DLD1 (cell line): ENCODE measurements around the gene GIMAP5.

ENCODE experiments used
- in situ Hi-C: cut with HindIII; loops from 2 replicates; pipeline ENCODE4 v1.10.0; 2017; ENCODE audit warnings: low sequenced_read_pairs

Gene GIMAP5

GRCh38 chr7:150734254-150734653 is 3.0 kb upstream of the GIMAP5 start:
- in situ Hi-C loops = no loop called here

- in situ Hi-C loops = no loop called here
Measured at GRCh38 chr7:150735596-150736358, 1.4 kb upstream of the GIMAP5 start.

- in situ Hi-C loops = no loop called here
Measured at GRCh38 chr7:150736864-150737263, 354 bp upstream of the GIMAP5 start.

GRCh38 chr7:150738092-150738491 is 874 bp downstream of the GIMAP5 start:
- in situ Hi-C loops = no loop called here

GRCh38 chr7:150738591-150739001 is 1.4 kb downstream of the GIMAP5 start:
- in situ Hi-C loops = no loop called here

- in situ Hi-C loops = no loop called here
Measured at GRCh38 chr7:150739033-150739432, 1.8 kb downstream of the GIMAP5 start.

GRCh38 chr7:150740053-150740452 is 2.8 kb downstream of the GIMAP5 start:
- in situ Hi-C loops = no loop called here

- in situ Hi-C loops = no loop called here
Measured at GRCh38 chr7:150742286-150742968, 5.2 kb downstream of the GIMAP5 start.

- in situ Hi-C loops = no loop called here
Measured at GRCh38 chr7:150744041-150744656, 6.9 kb downstream of the GIMAP5 start.

GRCh38 chr7:150745086-150745485 is 7.9 kb downstream of the GIMAP5 start:
- in situ Hi-C loops = no loop called here

- in situ Hi-C loops = no loop called here
Measured at GRCh38 chr7:150745876-150746275, 8.7 kb downstream of the GIMAP5 start.

- in situ Hi-C loops = no loop called here
Measured at GRCh38 chr7:150746921-150747320, 9.7 kb downstream of the GIMAP5 start.

- in situ Hi-C loops = no loop called here
Measured at GRCh38 chr7:150748376-150748775, 11.2 kb downstream of the GIMAP5 start.

GRCh38 chr7:150751702-150752101 is 14.5 kb downstream of the GIMAP5 start:
- in situ Hi-C loops = no loop called here

GRCh38 chr7:150753239-150753638 is 16.0 kb downstream of the GIMAP5 start:
- in situ Hi-C loops = no loop called here

GRCh38 chr7:150753826-150754603 is 16.8 kb downstream of the GIMAP5 start:
- in situ Hi-C loops = no loop called here

- in situ Hi-C loops = no loop called here
Measured at GRCh38 chr7:150754951-150755350, 17.7 kb downstream of the GIMAP5 start.

GRCh38 chr7:150755473-150756099 is 18.4 kb downstream of the GIMAP5 start:
- in situ Hi-C loops = no loop called here

GRCh38 chr7:150756166-150756565 is 18.9 kb downstream of the GIMAP5 start:
- in situ Hi-C loops = no loop called here

GRCh38 chr7:150756858-150757257 is 19.6 kb downstream of the GIMAP5 start:
- in situ Hi-C loops = no loop called here

- in situ Hi-C loops = no loop called here
Measured at GRCh38 chr7:150759479-150759878, 22.3 kb downstream of the GIMAP5 start.
